Measurements from ENCODE around the gene CNOT2.

CNOT2 gene

DNA sequence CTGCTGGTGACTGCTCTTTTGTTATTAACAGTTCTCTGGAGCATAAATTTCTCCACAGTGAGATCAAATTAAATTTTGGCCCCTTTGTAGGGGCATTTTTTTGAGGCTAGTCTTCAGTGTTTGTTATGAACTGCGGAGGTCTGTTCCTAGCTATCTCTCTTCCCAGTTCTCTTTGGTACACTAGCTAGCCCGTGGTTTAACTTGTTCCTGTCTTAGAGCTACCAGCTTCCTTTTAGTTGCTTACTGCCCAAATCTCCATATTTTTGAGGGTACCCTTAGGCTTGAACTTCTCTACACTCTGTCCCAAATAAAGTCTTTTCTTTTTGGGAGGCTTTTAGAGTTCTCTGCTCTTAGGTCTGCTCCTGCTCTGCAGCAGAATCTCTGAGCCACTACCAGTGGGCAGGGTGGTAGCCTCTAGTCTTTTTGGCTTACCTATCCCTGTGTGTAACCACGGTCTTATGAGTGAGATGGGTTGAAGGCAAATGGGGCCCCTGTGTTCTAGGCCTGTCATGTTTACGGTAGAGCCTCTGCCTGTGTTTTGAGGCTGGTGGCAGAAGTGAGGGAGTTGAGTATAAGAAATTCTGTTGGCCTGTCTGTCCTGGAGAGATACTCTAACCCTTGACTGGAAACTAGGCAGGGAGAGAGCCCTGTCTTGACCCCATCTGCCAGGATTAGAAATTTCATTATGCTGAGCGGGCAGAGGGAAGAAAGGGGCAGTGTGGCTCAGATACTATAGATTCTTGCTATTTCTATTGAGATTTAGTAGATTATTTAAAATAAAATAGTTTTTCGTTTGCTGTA lies 21.0 kb downstream of the CNOT2 start:
- TF ChIP-seq, protein P1, sequence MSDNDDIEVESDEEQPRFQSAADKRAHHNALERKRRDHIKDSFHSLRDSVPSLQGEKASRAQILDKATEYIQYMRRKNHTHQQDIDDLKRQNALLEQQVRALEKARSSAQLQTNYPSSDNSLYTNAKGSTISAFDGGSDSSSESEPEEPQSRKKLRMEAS (IDR thresholded peaks at IDR 0.05; ENCODE audit: low read depth, low read length) = no peak
- TF ChIP-seq POLR2A (IDR thresholded peaks at IDR 0.05; ENCODE audit: extremely low read depth, insufficient read length) (no peak), CTCF (IDR thresholded peaks at IDR 0.05; ENCODE audit: low read depth, low read length) (no peak), MYC (IDR thresholded peaks at IDR 0.05; ENCODE audit: low read depth, low read length) (no peak)
- no peak overlapping the region for H3K4me3 ChIP-seq (ENCODE audit: low read depth, low read length)
- DNase-seq (ENCODE audit: low read depth) = peak; percentile 26

GRCh38 chr12:70265132-70265531 lies 21.9 kb downstream of the CNOT2 start:
- H3K4me3 ChIP-seq (ENCODE audit: low read depth, low read length) = no peak overlapping the region
- TF ChIP-seq POLR2A (IDR thresholded peaks at IDR 0.05; ENCODE audit: extremely low read depth, insufficient read length) (no peak), MYC (IDR thresholded peaks at IDR 0.05; ENCODE audit: low read depth, low read length) (no peak), CTCF (IDR thresholded peaks at IDR 0.05; ENCODE audit: low read depth, low read length) (no peak)
- TF ChIP-seq, protein P1 (IDR thresholded peaks at IDR 0.05; ENCODE audit: low read depth, low read length) = no peak
- no peak for DNase-seq (ENCODE audit: low read depth)

DNA sequence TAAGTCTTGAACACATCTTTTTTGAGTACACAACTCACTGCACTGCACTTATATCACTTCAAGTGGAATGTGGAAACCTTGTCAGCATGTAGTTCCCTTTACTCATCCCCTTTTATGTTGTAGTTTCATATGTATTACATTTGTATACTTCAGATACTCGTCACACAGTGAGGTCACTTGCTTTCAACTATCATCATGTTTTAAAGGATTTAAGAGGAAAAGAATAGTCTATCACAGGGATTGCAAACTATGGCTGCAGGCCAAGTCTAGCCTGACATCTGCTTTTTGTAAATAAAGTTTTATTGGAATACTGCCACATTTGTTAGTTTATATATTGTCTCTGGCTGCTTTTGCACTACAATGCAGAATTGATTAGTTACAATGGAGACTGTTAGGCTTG lies 24.3 kb downstream of the CNOT2 start:
- DNase-seq (ENCODE audit: low read depth) = no peak
- no peak overlapping the region for H3K4me3 ChIP-seq (ENCODE audit: low read depth, low read length)
- TF ChIP-seq POLR2A (IDR thresholded peaks at IDR 0.05; ENCODE audit: extremely low read depth, insufficient read length) (no peak), MYC (IDR thresholded peaks at IDR 0.05; ENCODE audit: low read depth, low read length) (no peak), CTCF (IDR thresholded peaks at IDR 0.05; ENCODE audit: low read depth, low read length) (no peak)
- TF ChIP-seq, protein P1 (IDR thresholded peaks at IDR 0.05; ENCODE audit: low read depth, low read length) = no peak

- TF ChIP-seq POLR2A (IDR thresholded peaks at IDR 0.05; ENCODE audit: extremely low read depth, insufficient read length) = no peak
- no peak for TF ChIP-seq MYC (IDR thresholded peaks at IDR 0.05; ENCODE audit: low read depth, low read length)
- TF ChIP-seq CTCF (IDR thresholded peaks at IDR 0.05; ENCODE audit: low read depth, low read length) = no peak
- TF ChIP-seq, protein P1 (IDR thresholded peaks at IDR 0.05; ENCODE audit: low read depth, low read length) = no peak
- DNase-seq (ENCODE audit: low read depth) = no peak
- no peak overlapping the region for H3K4me3 ChIP-seq (ENCODE audit: low read depth, low read length)
Measured at GRCh38 chr12:70268972-70269371, 25.7 kb downstream of the CNOT2 start.

GRCh38 chr12:70270108-70270507 lies 26.9 kb downstream of the CNOT2 start:
- DNase-seq (ENCODE audit: low read depth) = no peak
- H3K4me3 ChIP-seq (ENCODE audit: low read depth, low read length) = no peak overlapping the region
- TF ChIP-seq CTCF (IDR thresholded peaks at IDR 0.05; ENCODE audit: low read depth, low read length) = no peak
- no peak for TF ChIP-seq POLR2A (IDR thresholded peaks at IDR 0.05; ENCODE audit: extremely low read depth, insufficient read length)
- TF ChIP-seq MYC (IDR thresholded peaks at IDR 0.05; ENCODE audit: low read depth, low read length) = no peak
